Parathyroid adenoma (tissue), 2 donors: ENCODE results near the gene INSRR.

Experiments
- H2AFZ ChIP-seq: fragments of 300-600 bp; sonication (generic); one replicate; pipeline ENCODE4 v1.7.0; 2017; ENCODE audit warnings: antibody characterized with exemption, mild to moderate bottlenecking
- H3K27ac ChIP-seq: fragments of 300-600 bp; sonication (generic); one replicate; pipeline ENCODE4 v1.7.0; 2017
- H3K27me3 ChIP-seq: fragments of 300-600 bp; sonication (generic); one replicate; pipeline ENCODE4 v1.7.0; 2017; ENCODE audit warnings: low read length; ENCODE audit not compliant: control insufficient read depth, insufficient read depth
- H3K36me3 ChIP-seq: fragments of 300-600 bp; sonication (generic); one replicate; pipeline ENCODE4 v1.7.0; 2017; ENCODE audit warnings: low read length; ENCODE audit not compliant: control insufficient read depth, insufficient read depth
- H3K4me1 ChIP-seq: fragments of 300-600 bp; sonication (generic); one replicate; pipeline ENCODE4 v1.7.0; 2017; ENCODE audit warnings: control low read depth
- H3K4me2 ChIP-seq: fragments of 300-600 bp; sonication (generic); one replicate; pipeline ENCODE4 v1.7.0; 2017; ENCODE audit warnings: low read length
- H3K4me3 ChIP-seq: fragments of 300-600 bp; sonication (generic); one replicate; pipeline ENCODE4 v1.7.0; 2017; ENCODE audit warnings: low read depth, low read length
- H3K79me2 ChIP-seq: fragments of 300-600 bp; sonication (generic); one replicate; pipeline ENCODE4 v1.7.0; 2017; ENCODE audit warnings: control low read depth
- H3K9ac ChIP-seq: fragments of 300-600 bp; sonication (generic); one replicate; pipeline ENCODE4 v1.7.0; 2017; ENCODE audit warnings: mild to moderate bottlenecking
- H3K9me3 ChIP-seq: fragments of 300-600 bp; sonication (generic); one replicate; pipeline ENCODE4 v1.7.0; 2017; ENCODE audit warnings: low read length; ENCODE audit not compliant: control insufficient read depth
- TF ChIP-seq, protein P1 (sequence below): fragments of 300-600 bp; sonication (generic); IDR thresholded peaks from one replicate; pipeline ENCODE4 v1.7.0; 2017; ENCODE audit warnings: antibody characterized with exemption, mild to moderate bottlenecking
- donor health status: primary hyperparathyroidism.

Gene INSRR

DNA sequence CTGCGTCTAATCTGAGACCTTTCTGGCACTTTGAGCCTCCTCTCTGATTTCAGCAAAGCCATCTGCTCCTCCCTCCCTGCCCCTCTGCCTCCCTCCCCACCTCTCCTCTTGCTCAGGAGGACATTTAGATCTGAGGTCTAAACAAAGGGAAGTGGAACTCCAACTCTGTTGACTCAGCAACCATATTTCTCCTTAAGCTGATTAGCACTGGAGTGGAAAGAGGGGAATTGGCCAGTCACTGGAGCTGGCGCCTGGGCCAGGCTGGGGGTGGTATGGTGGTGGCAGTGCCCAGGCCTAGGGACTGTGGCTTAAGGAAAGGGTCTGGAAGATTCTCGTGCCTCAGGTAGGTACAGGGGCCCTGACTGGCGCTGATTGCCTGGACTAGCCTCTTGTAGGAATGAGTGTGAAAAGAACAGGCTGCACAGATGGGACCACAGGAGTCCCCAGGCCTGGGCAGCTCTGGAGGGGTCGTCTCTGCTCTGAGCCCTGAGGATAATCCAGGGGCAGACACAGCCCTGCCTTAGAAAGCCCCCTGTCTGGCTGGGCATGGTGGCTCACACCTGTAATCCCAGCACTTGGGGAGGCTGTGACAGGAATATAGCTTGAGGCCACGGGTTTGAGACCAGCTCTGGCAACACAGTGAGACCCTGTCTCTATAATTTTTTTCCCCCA is 54.2 kb downstream of the INSRR start:
- H3K27ac ChIP-seq, result peak overlapping the region; percentile 42
- H2AFZ ChIP-seq, result peak overlapping the region; percentile 53
- no peaks in the 10 kb centered on the region for H3K79me2 ChIP-seq
- H3K9ac ChIP-seq, result no peak overlapping the region
- TF ChIP-seq, protein P1, sequence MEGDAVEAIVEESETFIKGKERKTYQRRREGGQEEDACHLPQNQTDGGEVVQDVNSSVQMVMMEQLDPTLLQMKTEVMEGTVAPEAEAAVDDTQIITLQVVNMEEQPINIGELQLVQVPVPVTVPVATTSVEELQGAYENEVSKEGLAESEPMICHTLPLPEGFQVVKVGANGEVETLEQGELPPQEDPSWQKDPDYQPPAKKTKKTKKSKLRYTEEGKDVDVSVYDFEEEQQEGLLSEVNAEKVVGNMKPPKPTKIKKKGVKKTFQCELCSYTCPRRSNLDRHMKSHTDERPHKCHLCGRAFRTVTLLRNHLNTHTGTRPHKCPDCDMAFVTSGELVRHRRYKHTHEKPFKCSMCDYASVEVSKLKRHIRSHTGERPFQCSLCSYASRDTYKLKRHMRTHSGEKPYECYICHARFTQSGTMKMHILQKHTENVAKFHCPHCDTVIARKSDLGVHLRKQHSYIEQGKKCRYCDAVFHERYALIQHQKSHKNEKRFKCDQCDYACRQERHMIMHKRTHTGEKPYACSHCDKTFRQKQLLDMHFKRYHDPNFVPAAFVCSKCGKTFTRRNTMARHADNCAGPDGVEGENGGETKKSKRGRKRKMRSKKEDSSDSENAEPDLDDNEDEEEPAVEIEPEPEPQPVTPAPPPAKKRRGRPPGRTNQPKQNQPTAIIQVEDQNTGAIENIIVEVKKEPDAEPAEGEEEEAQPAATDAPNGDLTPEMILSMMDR, result no peak
- H3K4me3 ChIP-seq, result no peak overlapping the region
- no peaks in the 10 kb centered on the region for H3K27me3 ChIP-seq
- no peak overlapping the region for H3K4me2 ChIP-seq
- peaks cover 23% of the 10 kb centered on the region for H3K4me1 ChIP-seq
- H3K36me3 ChIP-seq, result no peaks in the 10 kb centered on the region
- no peaks in the 10 kb centered on the region for H3K9me3 ChIP-seq

DNA sequence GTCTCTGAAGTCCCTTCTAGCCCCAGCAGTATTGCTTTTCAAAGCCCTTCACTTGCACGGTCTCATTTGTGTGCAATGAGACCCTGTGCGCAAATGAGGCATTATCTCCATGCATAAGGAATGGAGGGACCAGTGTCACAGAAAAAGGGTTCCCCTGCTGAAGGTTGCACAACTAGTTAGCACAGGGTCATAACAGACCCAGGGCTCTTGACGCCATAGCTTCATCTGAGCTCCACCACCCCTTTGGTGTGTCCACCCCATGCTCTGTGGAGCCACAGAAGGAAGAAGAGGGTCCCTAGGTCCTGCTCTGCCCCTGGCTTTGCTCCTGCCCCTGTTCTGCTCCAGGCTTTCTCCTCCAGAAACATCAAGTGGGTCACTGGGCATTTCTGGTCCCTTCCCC is 54.9 kb downstream of the INSRR start:
- Histone ChIP-seq H3K27ac (no peak overlapping the region), H2AFZ (no peak overlapping the region), H3K4me3 (no peak overlapping the region), H3K9ac (no peak overlapping the region), H3K27me3 (no peaks in the 10 kb centered on the region), H3K4me2 (peak overlapping the region; percentile 2), H3K36me3 (no peaks in the 10 kb centered on the region), H3K4me1 (peaks cover 23% of the 10 kb centered on the region), H3K79me2 (no peaks in the 10 kb centered on the region), H3K9me3 (no peaks in the 10 kb centered on the region)
- TF ChIP-seq, protein P1, result no peak

DNA sequence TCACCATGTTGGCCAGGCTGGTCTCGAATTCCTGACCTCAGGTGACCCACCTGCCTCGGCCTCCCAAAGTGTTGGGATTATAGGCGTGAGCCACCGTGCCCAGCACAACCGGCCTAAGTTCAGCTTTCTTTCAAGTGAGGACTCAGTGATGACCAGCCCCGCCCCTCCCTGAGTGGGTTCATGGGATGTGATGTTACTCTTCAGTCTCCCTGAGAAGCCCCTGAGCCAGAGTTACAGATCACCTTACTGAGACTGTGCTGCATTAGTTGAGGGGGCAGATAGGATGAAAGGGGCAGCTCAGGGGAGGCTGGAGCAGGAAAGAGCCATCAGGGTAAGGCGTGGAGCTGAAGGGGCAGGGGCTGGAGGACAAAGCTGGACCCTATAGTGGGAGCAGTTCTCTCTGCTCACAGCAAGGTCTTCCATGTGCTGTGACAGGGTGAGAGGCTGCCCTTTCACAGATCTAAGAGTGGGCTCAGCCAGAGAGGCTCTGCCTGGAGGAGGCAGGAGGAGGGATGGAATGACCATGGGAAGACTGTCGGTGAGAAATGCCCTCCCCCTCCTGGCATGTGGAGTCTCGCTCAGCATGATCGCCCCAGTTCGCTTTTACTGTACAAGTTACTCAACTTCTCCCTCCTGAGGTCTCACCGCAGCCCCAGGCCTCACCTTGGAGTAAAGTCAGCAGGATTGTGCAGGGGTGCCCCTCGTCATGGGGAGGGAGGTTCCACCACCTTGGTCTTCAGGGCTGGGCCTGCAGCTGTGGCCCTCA is 55.6 kb downstream of the INSRR start:
- Histone ChIP-seq H3K4me2 (no peak overlapping the region), H3K9ac (no peak overlapping the region)
- TF ChIP-seq, protein P1, result no peak

DNA sequence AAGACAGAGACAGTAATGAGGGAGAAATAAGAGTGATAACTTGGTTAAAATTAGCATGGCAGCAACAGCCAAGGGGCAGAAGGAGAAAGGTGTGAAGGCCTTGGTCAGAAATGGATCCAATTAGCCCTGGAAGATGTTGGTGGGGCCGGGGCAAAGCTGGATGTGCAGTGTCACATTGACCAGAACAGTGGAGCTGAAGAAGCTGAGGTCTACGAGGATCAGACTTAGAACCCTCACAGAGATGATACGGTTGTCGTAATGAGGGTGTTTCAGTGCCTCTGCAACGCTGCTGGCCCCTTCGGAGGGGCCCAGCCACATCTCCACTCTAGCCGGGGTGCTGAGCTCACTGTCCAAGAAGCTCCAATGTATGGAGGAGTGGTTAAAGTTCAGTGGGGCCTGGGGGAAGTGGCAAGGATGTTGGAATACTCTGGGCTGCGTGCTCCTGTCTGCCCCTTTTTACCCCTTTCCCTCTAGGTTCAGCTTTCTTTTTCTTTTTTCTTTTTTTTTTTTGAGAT is 56.4 kb downstream of the INSRR start:
- Histone ChIP-seq H3K4me2 (no peak overlapping the region), H3K79me2 (no peaks in the 10 kb centered on the region), H3K9ac (no peak overlapping the region), H3K36me3 (no peaks in the 10 kb centered on the region), H2AFZ (no peak overlapping the region), H3K27ac (no peak overlapping the region), H3K4me3 (no peak overlapping the region), H3K4me1 (peaks cover 23% of the 10 kb centered on the region), H3K9me3 (no peaks in the 10 kb centered on the region), H3K27me3 (no peaks in the 10 kb centered on the region)
- TF ChIP-seq, protein P1, result no peak

More for the DNA sequence above, 55.6 kb downstream of the INSRR start:
- Histone ChIP-seq H3K27me3 (no peaks in the 10 kb centered on the region), H3K79me2 (no peaks in the 10 kb centered on the region), H3K4me3 (no peak overlapping the region), H3K27ac (no peak overlapping the region), H3K9me3 (no peaks in the 10 kb centered on the region), H3K36me3 (no peaks in the 10 kb centered on the region), H2AFZ (no peak overlapping the region), H3K4me1 (peaks cover 23% of the 10 kb centered on the region)
